ENCODE data around the gene USP11. TPM values are rescaled to one million over a fixed set of nuclear protein-coding genes. Genes with fewer than 3 reads are reported as not detected.
"Not testable (repeated sequence)": the region's sequence is repeated elsewhere in the genome, so short reads cannot be mapped to it uniquely, and the experiment has no call there.

USP11 gene
- total RNA-seq, 1 donor from 2014 or later = 194 TPM

DNA sequence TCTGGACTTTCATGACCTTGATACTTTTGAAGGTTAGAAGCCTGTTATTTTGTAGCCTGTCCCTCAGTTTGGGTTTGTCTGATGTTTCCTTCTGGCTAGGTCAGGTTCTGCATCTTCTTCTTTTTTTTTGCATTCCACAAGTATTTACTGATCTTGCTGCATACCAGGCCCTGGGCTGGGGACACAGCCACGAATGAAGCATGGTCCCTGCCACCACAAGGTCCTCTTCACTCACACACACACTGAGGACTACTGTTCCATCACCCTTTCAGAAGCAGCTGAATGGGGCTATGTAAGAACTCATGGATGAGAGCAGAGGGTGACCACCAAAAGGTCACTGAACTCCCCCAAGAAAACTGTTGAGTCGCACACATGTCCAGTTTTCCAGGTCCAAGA is 39.2 kb downstream of the USP11 start:
- H3K27me3 Mint-ChIP-seq (ENCODE audit: unreplicated experiment) = no peaks in the 10 kb centered on the region
- no peaks in the 10 kb centered on the region for H3K36me3 Mint-ChIP-seq (ENCODE audit: unreplicated experiment)
- no peak overlapping the region for H3K4me3 Mint-ChIP-seq (ENCODE audit: unreplicated experiment)
- H3K9me3 Mint-ChIP-seq (ENCODE audit: unreplicated experiment) = no peaks in the 10 kb centered on the region
- TF ChIP-seq, protein P1, sequence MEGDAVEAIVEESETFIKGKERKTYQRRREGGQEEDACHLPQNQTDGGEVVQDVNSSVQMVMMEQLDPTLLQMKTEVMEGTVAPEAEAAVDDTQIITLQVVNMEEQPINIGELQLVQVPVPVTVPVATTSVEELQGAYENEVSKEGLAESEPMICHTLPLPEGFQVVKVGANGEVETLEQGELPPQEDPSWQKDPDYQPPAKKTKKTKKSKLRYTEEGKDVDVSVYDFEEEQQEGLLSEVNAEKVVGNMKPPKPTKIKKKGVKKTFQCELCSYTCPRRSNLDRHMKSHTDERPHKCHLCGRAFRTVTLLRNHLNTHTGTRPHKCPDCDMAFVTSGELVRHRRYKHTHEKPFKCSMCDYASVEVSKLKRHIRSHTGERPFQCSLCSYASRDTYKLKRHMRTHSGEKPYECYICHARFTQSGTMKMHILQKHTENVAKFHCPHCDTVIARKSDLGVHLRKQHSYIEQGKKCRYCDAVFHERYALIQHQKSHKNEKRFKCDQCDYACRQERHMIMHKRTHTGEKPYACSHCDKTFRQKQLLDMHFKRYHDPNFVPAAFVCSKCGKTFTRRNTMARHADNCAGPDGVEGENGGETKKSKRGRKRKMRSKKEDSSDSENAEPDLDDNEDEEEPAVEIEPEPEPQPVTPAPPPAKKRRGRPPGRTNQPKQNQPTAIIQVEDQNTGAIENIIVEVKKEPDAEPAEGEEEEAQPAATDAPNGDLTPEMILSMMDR (IDR thresholded peaks at IDR 0.05) = no peak
- no peaks in the 10 kb centered on the region for H3K4me1 Mint-ChIP-seq (ENCODE audit: unreplicated experiment)
- H3K27ac Mint-ChIP-seq (ENCODE audit: unreplicated experiment) = no peak overlapping the region
- DNase-seq (ENCODE audit: extremely low spot score, unreplicated experiment) = no peak

- Mint-ChIP-seq H3K9me3 (ENCODE audit: unreplicated experiment) (no peaks in the 10 kb centered on the region), H3K4me1 (ENCODE audit: unreplicated experiment) (no peaks in the 10 kb centered on the region), H3K4me3 (ENCODE audit: unreplicated experiment) (no peak overlapping the region), H3K36me3 (ENCODE audit: unreplicated experiment) (no peaks in the 10 kb centered on the region), H3K27ac (ENCODE audit: unreplicated experiment) (no peak overlapping the region), H3K27me3 (ENCODE audit: unreplicated experiment) (no peaks in the 10 kb centered on the region)
- TF ChIP-seq, protein P1 (IDR thresholded peaks at IDR 0.05) = no peak
- no peak for DNase-seq (ENCODE audit: extremely low spot score, unreplicated experiment)
Observed at GRCh38 chrX:47273011-47273730, 40.4 kb downstream of the USP11 start.

GRCh38 chrX:47278691-47279090 is 45.9 kb downstream of the USP11 start:
- no peak overlapping the region for H3K4me3 Mint-ChIP-seq (ENCODE audit: unreplicated experiment)
- DNase-seq (ENCODE audit: extremely low spot score, unreplicated experiment) = no peak
- no peaks in the 10 kb centered on the region for H3K36me3 Mint-ChIP-seq (ENCODE audit: unreplicated experiment)
- TF ChIP-seq, protein P1 (IDR thresholded peaks at IDR 0.05) = no peak
- H3K27ac Mint-ChIP-seq (ENCODE audit: unreplicated experiment) = no peak overlapping the region
- H3K4me1 Mint-ChIP-seq (ENCODE audit: unreplicated experiment) = peaks cover 5% of the 10 kb centered on the region
- H3K9me3 Mint-ChIP-seq (ENCODE audit: unreplicated experiment) = no peaks in the 10 kb centered on the region
- no peaks in the 10 kb centered on the region for H3K27me3 Mint-ChIP-seq (ENCODE audit: unreplicated experiment)

DNA sequence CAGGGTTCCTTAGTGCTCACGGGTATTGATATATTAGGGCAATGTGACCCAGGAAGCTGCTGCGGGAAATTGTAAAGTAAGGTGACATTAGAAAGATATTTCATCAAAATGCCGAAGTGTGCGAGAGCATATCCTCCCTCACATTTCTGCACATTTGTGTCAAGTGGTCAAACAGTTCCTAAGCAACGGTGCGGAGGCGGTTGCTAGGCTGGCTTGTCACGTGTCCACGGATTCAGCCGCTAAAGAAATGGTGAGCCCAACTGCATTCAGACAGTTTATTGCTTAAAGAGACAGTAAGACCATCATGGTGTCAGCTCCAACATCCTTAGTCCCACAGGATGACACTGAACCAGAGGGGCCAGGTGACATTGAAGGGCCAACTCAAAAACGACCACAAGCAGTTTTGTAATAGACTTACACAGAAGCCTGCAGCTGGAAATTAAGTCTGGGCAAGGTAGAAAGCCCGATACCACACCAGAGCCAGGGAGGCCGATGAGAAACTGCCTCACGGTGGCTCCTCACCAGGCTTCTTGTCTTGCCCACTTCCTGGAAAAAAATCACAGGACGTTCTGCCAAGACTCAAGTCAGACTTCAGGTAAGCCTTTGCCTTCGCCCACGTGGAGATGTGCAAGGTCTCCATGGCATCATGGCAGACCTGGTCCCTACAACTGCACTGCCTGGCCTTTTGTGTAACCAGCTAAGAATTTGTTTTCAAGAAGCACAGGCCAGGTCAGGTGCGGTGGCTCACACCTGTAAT is 50.4 kb downstream of the USP11 start:
- no peak for DNase-seq (ENCODE audit: extremely low spot score, unreplicated experiment)
- peaks cover 5% of the 10 kb centered on the region for H3K4me1 Mint-ChIP-seq (ENCODE audit: unreplicated experiment)
- no peak overlapping the region for H3K4me3 Mint-ChIP-seq (ENCODE audit: unreplicated experiment)
- no peaks in the 10 kb centered on the region for H3K9me3 Mint-ChIP-seq (ENCODE audit: unreplicated experiment)
- TF ChIP-seq, protein P1 (IDR thresholded peaks at IDR 0.05) = no peak
- H3K36me3 Mint-ChIP-seq (ENCODE audit: unreplicated experiment) = no peaks in the 10 kb centered on the region
- no peak overlapping the region for H3K27ac Mint-ChIP-seq (ENCODE audit: unreplicated experiment)
- H3K27me3 Mint-ChIP-seq (ENCODE audit: unreplicated experiment) = no peaks in the 10 kb centered on the region

- not testable (repeated sequence) for DNase-seq (ENCODE audit: extremely low spot score, unreplicated experiment); H3K9me3 Mint-ChIP-seq (ENCODE audit: unreplicated experiment); H3K27ac Mint-ChIP-seq (ENCODE audit: unreplicated experiment); H3K4me3 Mint-ChIP-seq (ENCODE audit: unreplicated experiment); H3K36me3 Mint-ChIP-seq (ENCODE audit: unreplicated experiment); H3K27me3 Mint-ChIP-seq (ENCODE audit: unreplicated experiment); H3K4me1 Mint-ChIP-seq (ENCODE audit: unreplicated experiment)
Observed at GRCh38 chrX:47284616-47285015, 51.8 kb downstream of the USP11 start.
